Stimulated activated memory B cell treated with anti-CD40 and anti-IgM and Interleukin-4, amounts not matched to agents 10 μg/mL and 1 μg/mL and 100 μg/mL, for 72 hours (primary cell): Measurements from ENCODE around the gene DNAJC7.
A peak's percentile ranks its signal among the peaks of the same experiment; 100 is the strongest.

ENCODE experiments used
- ATAC-seq: fragments of 150-1000 bp; cut with Tn5 transposase; 2 replicates; pipeline ENCODE4 v1.10.0; 2021
- H3K27ac Mint-ChIP-seq: one replicate; pipeline ENCODE4 v1.8.0; 2022; ENCODE audit warnings: mild to moderate bottlenecking, mixed read lengths
- H3K27me3 Mint-ChIP-seq: one replicate; pipeline ENCODE4 v1.8.0; 2022; ENCODE audit warnings: mixed read lengths
- H3K36me3 Mint-ChIP-seq: one replicate; pipeline ENCODE4 v1.8.0; 2022; ENCODE audit warnings: mixed read lengths
- H3K4me1 Mint-ChIP-seq: one replicate; pipeline ENCODE4 v1.8.0; 2022; ENCODE audit warnings: mixed read lengths
- H3K4me3 Mint-ChIP-seq: one replicate; pipeline ENCODE4 v1.8.0; 2022; ENCODE audit warnings: mild to moderate bottlenecking, moderate library complexity, mixed read lengths
- H3K9me3 Mint-ChIP-seq: one replicate; pipeline ENCODE4 v1.8.0; 2022; ENCODE audit warnings: mixed read lengths

Gene DNAJC7

GRCh38 chr17:41982026-41982760, 35.0 kb downstream of the DNAJC7 start:
- H3K27me3 Mint-ChIP-seq = no peaks in the 10 kb centered on the region
- H3K36me3 Mint-ChIP-seq = peaks cover 73% of the 10 kb centered on the region
- H3K27ac Mint-ChIP-seq = peak overlapping the region; percentile 70
- peaks cover 24% of the 10 kb centered on the region for H3K4me1 Mint-ChIP-seq
- H3K4me3 Mint-ChIP-seq = no peak overlapping the region
- peak; percentile 31 for ATAC-seq
- H3K9me3 Mint-ChIP-seq = no peaks in the 10 kb centered on the region

GRCh38 chr17:41977991-41978390, 39.2 kb downstream of the DNAJC7 start:
- Mint-ChIP-seq H3K9me3 (no peaks in the 10 kb centered on the region), H3K27ac (peak overlapping the region; percentile 86), H3K27me3 (no peaks in the 10 kb centered on the region), H3K4me1 (peaks cover 54% of the 10 kb centered on the region), H3K4me3 (no peak overlapping the region), H3K36me3 (peaks cover 73% of the 10 kb centered on the region)
- ATAC-seq = no peak

DNA sequence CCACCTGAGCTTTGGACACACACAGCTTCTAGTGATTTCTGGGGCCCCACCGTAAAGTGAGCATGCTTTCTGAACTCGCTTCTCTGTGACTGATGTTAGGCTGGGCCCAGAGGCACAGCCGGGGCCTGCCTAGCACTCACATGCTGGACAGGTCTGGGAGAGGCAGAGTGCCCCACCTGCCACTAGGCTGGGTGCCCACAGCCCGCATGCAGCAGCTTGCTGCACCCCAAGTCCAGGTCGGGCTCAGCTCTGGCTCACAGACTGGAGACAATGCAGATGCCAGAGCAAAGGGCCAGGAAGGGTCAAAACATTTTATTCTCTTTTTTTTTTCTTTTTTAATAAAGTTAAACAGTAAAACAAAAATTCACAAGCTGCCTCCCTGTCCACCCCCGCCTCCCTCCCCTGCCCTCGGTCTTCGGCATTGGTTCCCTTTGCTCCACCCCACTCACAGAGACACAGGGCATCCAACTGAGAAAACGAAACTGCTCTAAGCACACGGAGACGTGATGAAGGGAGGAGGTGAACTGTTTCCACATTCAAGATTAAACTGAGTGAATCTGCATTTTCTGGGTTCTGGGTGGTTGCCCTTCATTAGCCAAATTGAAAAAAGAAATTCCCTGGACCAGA, 41.0 kb downstream of the DNAJC7 start:
- no peaks in the 10 kb centered on the region for H3K27me3 Mint-ChIP-seq
- H3K4me1 Mint-ChIP-seq = peaks cover 65% of the 10 kb centered on the region
- H3K4me3 Mint-ChIP-seq = peak overlapping the region; percentile 21
- H3K9me3 Mint-ChIP-seq = no peaks in the 10 kb centered on the region
- H3K36me3 Mint-ChIP-seq = peaks cover 68% of the 10 kb centered on the region
- ATAC-seq = peak; percentile 68
- peak overlapping the region; percentile 86 for H3K27ac Mint-ChIP-seq

GRCh38 chr17:41975099-41976083, 41.8 kb downstream of the DNAJC7 start:
- Mint-ChIP-seq H3K9me3 (no peaks in the 10 kb centered on the region), H3K27me3 (no peaks in the 10 kb centered on the region), H3K27ac (peak overlapping the region; percentile 74), H3K4me3 (no peak overlapping the region), H3K36me3 (peaks cover 60% of the 10 kb centered on the region), H3K4me1 (peaks cover 72% of the 10 kb centered on the region)
- ATAC-seq = no peak

DNA sequence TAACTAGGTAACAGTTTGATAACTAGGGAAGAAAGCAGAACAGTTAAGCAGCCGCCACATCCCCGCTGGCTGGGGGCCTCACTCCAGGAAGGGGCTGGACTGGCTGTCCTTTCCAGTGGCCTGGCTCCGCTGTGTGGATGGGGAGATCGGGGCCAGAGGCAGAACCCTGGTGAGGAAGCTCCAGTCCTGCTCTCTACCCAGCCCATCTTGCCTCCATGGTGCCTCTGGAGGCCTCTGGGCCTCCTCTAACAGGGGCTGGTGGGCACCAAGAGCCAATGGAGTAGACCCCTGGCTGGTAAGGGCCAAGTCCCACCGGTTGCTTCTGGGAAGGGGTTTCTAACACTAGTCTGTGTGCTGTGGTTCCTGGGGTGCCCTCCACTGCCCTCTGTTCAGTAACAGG, 42.6 kb downstream of the DNAJC7 start:
- H3K27me3 Mint-ChIP-seq = no peaks in the 10 kb centered on the region
- no peak overlapping the region for H3K4me3 Mint-ChIP-seq
- peaks cover 77% of the 10 kb centered on the region for H3K4me1 Mint-ChIP-seq
- no peak for ATAC-seq
- no peaks in the 10 kb centered on the region for H3K9me3 Mint-ChIP-seq
- H3K36me3 Mint-ChIP-seq = peaks cover 52% of the 10 kb centered on the region
- peak overlapping the region; percentile 74 for H3K27ac Mint-ChIP-seq

DNA sequence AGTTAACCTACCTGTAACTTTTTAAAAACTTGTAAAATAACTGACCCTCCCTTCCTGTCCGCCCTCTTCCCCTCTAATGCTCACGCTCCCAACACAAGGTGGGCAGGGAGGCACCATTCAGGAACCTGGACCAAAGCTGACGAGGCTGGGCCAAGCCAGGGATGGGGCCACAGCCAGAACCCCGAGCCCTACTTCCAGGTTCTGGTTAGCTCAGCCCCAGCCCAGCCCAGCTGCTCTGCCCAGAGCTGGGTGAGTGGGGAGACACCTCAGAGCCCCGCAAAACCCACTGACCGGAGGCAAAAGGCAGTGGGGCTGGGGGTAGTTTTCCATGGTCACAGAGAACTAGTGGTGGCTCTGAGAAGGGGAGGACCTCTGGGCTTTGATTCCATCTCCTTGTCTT, 43.2 kb downstream of the DNAJC7 start:
- ATAC-seq = no peak
- peak overlapping the region; percentile 74 for H3K27ac Mint-ChIP-seq
- peaks cover 52% of the 10 kb centered on the region for H3K36me3 Mint-ChIP-seq
- H3K27me3 Mint-ChIP-seq = no peaks in the 10 kb centered on the region
- H3K4me1 Mint-ChIP-seq = peaks cover 80% of the 10 kb centered on the region
- peak overlapping the region; percentile 18 for H3K4me3 Mint-ChIP-seq
- H3K9me3 Mint-ChIP-seq = no peaks in the 10 kb centered on the region

DNA sequence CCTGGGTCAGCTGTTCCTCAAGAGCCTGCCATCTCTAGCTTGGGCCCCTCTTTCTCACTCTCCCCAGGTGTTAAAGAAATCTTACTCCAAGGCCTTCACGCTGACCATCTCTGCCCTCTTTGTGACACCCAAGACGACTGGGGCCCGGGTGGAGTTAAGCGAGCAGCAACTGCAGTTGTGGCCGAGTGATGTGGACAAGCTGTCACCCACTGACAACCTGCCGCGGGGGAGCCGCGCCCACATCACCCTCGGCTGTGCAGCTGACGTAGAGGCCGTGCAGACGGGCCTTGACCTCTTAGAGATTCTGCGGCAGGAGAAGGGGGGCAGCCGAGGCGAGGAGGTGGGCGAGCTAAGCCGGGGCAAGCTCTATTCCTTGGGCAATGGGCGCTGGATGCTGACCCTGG, 43.8 kb downstream of the DNAJC7 start:
- Mint-ChIP-seq H3K27ac (peak overlapping the region; percentile 74), H3K36me3 (peaks cover 50% of the 10 kb centered on the region)

DNA sequence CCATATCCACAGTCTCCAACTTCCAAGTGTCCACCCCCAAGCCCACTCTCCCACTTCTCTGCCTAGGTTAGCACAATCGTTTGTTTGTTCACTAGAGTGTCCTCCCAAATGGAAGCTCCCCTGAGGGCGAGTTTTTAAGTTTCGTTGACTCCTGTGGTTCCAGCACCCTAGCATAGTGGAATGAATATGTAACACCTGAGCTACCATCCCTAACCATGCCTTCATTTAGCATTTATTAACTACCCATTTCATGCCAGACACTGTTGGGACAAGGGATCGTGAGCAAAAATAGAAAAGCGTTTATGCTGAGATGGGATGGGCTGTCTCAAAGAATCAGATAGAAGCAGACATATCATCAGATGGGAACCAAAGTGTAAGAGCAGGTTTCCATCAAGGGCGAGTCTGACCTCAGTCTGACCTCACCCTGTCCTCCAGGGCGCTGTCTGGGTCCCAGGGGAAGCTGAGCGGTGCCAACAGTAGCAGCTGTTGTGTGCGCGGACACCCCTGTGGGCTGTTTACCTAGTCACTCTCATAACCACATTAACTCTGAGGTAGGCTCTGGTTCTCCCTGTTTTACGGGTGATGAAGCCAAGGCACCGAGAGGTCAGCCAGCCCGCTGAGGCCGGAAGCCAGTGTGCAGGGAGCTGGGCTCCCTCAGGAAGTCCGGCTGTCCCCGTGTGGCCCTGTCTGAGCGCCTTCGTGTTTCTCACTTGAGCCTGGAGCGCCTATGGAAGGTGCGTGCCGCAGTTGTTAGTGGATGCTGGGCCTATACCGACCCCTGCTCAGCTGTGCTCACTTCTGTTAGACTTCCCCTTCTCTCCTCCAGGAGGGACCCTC, 44.5 kb downstream of the DNAJC7 start:
- H3K36me3 Mint-ChIP-seq = peaks cover 45% of the 10 kb centered on the region
- peak; percentile 99 for ATAC-seq

More for the DNA sequence above, 43.8 kb downstream of the DNAJC7 start:
- Mint-ChIP-seq H3K9me3 (no peaks in the 10 kb centered on the region), H3K4me1 (peaks cover 82% of the 10 kb centered on the region), H3K27me3 (no peaks in the 10 kb centered on the region), H3K4me3 (peak overlapping the region; percentile 32)
- ATAC-seq = no peak

DNA sequence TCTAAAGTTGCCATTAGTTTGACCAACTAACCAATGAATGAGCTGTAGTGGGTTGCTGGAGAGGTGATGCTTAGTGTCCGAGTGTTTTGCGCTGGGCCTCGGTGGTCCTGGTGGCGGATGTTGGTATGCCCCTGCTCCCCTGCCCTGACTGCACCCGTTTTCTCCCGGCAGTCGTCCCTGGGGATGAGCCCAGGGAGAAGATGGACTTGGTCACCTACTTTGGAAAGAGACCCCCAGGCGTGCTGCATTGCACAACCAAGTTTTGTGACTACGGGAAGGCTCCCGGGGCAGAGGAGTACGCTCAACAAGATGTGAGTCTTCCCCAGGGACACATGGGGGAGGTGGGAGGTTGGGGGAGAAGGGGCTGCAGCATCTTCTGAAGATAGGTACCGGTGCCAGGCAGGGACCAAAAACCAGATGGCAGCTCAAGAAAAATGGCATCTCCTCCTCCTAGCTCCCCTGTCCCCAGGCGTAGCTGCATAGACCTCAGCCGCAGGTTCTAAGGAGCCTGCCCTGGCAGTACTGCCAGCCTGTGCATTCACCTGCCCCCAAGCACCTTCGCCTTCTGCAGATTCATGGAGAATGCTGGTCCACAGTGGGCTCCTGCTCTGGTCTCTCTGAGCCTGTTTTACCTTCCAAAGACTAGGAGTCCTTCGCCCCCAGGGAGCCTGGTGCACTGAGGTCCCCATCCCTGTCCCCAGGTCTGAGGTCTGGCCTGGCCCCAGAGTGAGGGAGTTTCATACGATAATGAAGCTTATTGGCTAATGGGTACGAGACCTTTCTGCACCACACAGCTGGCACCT, 45.3 kb downstream of the DNAJC7 start:
- H3K27ac Mint-ChIP-seq = peak overlapping the region; percentile 74
- no peaks in the 10 kb centered on the region for H3K9me3 Mint-ChIP-seq
- H3K4me1 Mint-ChIP-seq = peaks cover 83% of the 10 kb centered on the region
- no peaks in the 10 kb centered on the region for H3K27me3 Mint-ChIP-seq
- H3K36me3 Mint-ChIP-seq = peaks cover 37% of the 10 kb centered on the region
- no peak overlapping the region for H3K4me3 Mint-ChIP-seq
- ATAC-seq = no peak

More for the DNA sequence above, 44.5 kb downstream of the DNAJC7 start:
- Mint-ChIP-seq H3K4me1 (peaks cover 84% of the 10 kb centered on the region), H3K4me3 (peak overlapping the region; percentile 32), H3K9me3 (no peaks in the 10 kb centered on the region), H3K27ac (peak overlapping the region; percentile 74), H3K27me3 (no peaks in the 10 kb centered on the region)

GRCh38 chr17:41970901-41971331, 46.3 kb downstream of the DNAJC7 start:
- Mint-ChIP-seq H3K9me3 (no peaks in the 10 kb centered on the region), H3K4me3 (no peak overlapping the region), H3K36me3 (peaks cover 28% of the 10 kb centered on the region)

GRCh38 chr17:41968676-41969075, 48.6 kb downstream of the DNAJC7 start:
- no peak for ATAC-seq
- H3K36me3 Mint-ChIP-seq = peaks cover 13% of the 10 kb centered on the region
- H3K27me3 Mint-ChIP-seq = no peaks in the 10 kb centered on the region
- no peak overlapping the region for H3K4me3 Mint-ChIP-seq
- no peak overlapping the region for H3K27ac Mint-ChIP-seq
- no peaks in the 10 kb centered on the region for H3K9me3 Mint-ChIP-seq
- H3K4me1 Mint-ChIP-seq = peaks cover 71% of the 10 kb centered on the region

More at GRCh38 chr17:41970901-41971331, 46.3 kb downstream of the DNAJC7 start:
- H3K27ac Mint-ChIP-seq = no peak overlapping the region
- H3K27me3 Mint-ChIP-seq = no peaks in the 10 kb centered on the region
- ATAC-seq = no peak
- peaks cover 75% of the 10 kb centered on the region for H3K4me1 Mint-ChIP-seq

- Mint-ChIP-seq H3K4me3 (peak overlapping the region; percentile 79), H3K27ac (peak overlapping the region; percentile 38), H3K4me1 (peaks cover 64% of the 10 kb centered on the region), H3K36me3 (peaks cover 8% of the 10 kb centered on the region), H3K27me3 (no peaks in the 10 kb centered on the region), H3K9me3 (no peaks in the 10 kb centered on the region)
- no peak for ATAC-seq
Measured at GRCh38 chr17:41967921-41968578, 49.2 kb downstream of the DNAJC7 start.

DNA sequence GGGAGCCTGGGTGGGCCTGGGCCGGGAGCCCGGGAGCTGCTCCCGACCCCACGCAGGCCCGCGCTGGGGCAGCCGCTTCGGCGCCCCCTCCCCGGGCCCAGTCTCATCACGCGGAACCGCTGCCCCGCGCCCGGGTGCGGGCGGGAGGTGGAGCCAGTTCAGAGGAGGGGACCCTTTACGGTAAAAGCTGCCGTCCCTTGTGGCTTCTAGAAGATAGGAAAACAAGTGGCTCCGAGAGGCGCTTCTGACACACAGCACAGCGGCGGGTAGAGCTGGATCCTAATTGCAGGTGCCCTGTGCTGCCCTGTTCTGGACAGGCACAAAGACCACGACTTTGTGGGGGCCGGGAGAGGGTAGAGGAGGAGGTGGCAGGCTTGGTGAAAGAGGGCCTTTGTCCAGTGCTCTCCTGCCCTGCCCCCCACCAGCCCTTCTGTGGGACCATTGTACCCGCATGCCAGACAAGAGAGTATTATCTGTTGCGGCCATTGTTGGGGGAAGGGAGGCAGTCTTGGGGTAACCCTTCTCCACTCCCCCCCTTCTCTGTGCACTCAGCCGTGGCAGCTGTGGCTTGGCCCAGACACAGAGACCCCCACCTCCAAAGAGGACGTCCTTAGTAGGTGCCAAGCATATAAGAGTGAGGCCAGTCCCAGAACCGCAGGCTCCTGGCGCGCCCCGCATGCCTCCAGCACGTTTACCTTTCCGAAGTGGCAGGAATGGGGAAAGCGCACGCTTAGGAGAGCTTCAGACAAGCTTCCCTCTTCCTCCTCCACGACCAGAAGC, 49.9 kb downstream of the DNAJC7 start:
- no peaks in the 10 kb centered on the region for H3K9me3 Mint-ChIP-seq
- ATAC-seq = peak; percentile 14
- H3K36me3 Mint-ChIP-seq = peaks cover 3% of the 10 kb centered on the region
- H3K27ac Mint-ChIP-seq = peak overlapping the region; percentile 38
- peak overlapping the region; percentile 79 for H3K4me3 Mint-ChIP-seq
- no peaks in the 10 kb centered on the region for H3K27me3 Mint-ChIP-seq
- peaks cover 57% of the 10 kb centered on the region for H3K4me1 Mint-ChIP-seq
